Kidney (tissue), 14 donors: ENCODE measurements around the gene MAN1A1. TPM values are rescaled to one million over a fixed set of nuclear protein-coding genes. Genes with fewer than 3 reads are reported as not detected.

Source experiments
- DNase-seq, 5 donors: peaks; one replicate each; pipeline ENCODE4 v3.0.0-alpha.2; 2013 to 2020
- FAIRE-seq: peaks from 2 replicates; lab custom pipeline; 2012; peaks lifted over from hg19 to GRCh38; lab: Jason Lieb, UNC
- H3K27ac ChIP-seq, 2 donors: one replicate each; pipeline ENCODE4 v1.7.0; 2013; ENCODE audit warnings: low read depth in 2 of 2, low read length in 2 of 2, inconsistent platforms in 1 of 2
- H3K27me3 ChIP-seq: one replicate; pipeline ENCODE4 v1.7.1; 2013; ENCODE audit warnings: low read length, inconsistent platforms; ENCODE audit not compliant: control insufficient read depth, insufficient read depth
- H3K36me3 ChIP-seq, 3 donors: one replicate each; pipeline versions ENCODE4 v1.7.0 to v1.7.1; 2013; ENCODE audit warnings: low read length in 3 of 3, control low read depth in 1 of 3, inconsistent platforms in 1 of 3; ENCODE audit not compliant: insufficient read depth in 3 of 3, control insufficient read depth in 2 of 3
- H3K4me1 ChIP-seq, 3 donors: one replicate each; pipeline versions ENCODE4 v1.7.0 to v1.7.1; 2013; ENCODE audit warnings: low read length in 3 of 3, inconsistent platforms in 1 of 3, low read depth in 1 of 3; ENCODE audit not compliant: control insufficient read depth in 2 of 3, insufficient read depth in 2 of 3
- H3K4me3 ChIP-seq, 3 donors: one replicate each; pipeline versions ENCODE4 v1.7.0 to v1.8.1; 2013; ENCODE audit warnings: low read length in 3 of 3, control low read depth in 1 of 3, inconsistent platforms in 1 of 3
- H3K9ac ChIP-seq, 3 donors: one replicate each; pipeline versions ENCODE4 v1.7.0 to v1.7.1; 2013; ENCODE audit warnings: low read length in 3 of 3, control low read depth in 1 of 3, inconsistent platforms in 1 of 3
- H3K9me3 ChIP-seq, 3 donors: one replicate each; pipeline versions ENCODE4 v1.7.0 to v1.7.1; 2013; ENCODE audit warnings: low read length in 3 of 3, control low read depth in 1 of 3, inconsistent platforms in 1 of 3; ENCODE audit not compliant: control insufficient read depth in 2 of 3, insufficient read depth in 1 of 3
- intact Hi-C: fragments of 100-400 bp; cut with DNase I; formaldehyde crosslinking; loops from one replicate; pipeline ENCODE4 v1.11.1; 2022
- polyA plus RNA-seq: library from polyadenylated mRNA; stranded (reverse); fragments of 350-450 nt; fragmentation: Illumina TruSeq; extraction: RNeasy Lipid Tissue Mini Kit (QIAGEN cat#74804); gene quantifications from one replicate; pipeline ENCODE4 v1.2.3, GENCODE V29; 2014; ENCODE audit warnings: low read depth, low replicate concordance; ENCODE audit not compliant: insufficient read depth
- total RNA-seq: library from RNA; stranded (reverse); fragmentation: NEBNext Ultra II Directional; extraction: Animal tissue kit (Norgen Biotek cat#: 25700); gene quantifications from one replicate; pipeline ENCODE4 v1.2.1, GENCODE V29; 2021
- TF ChIP-seq, protein P1 (sequence below): IDR thresholded peaks from 3 replicates; pipeline ENCODE4 v1.5.1; 2012; ENCODE audit warnings: mild to moderate bottlenecking, moderate library complexity, borderline replicate concordance; ENCODE audit not compliant: insufficient read depth; ENCODE audit errors: extremely low read depth
- donor health status: control.
- donor health status: control.
- donor health status: control.
- donor health status: control.
- donor health status: control.
- donor health status: DM: yes; HTN: yes; CAD: no.
- donor health status: Normal renal cell carcinoma (clear cell type).

MAN1A1 gene
- total and polyA plus RNA-seq, 2 donors from 2014 or later: 30.4 to 68.5 TPM

GRCh38 chr6:119342430-119342829 is 7.1 kb downstream of the MAN1A1 start:
- no peaks in the 10 kb centered on the region for H3K9me3 ChIP-seq
- FAIRE-seq (no peak), DNase-seq (no peak)
- peaks cover 0 to 3% (median 3%) of the 10 kb centered on the region in 3 donors for H3K36me3 ChIP-seq
- no peak overlapping the region for H3K9ac ChIP-seq
- H3K27ac ChIP-seq: no peak overlapping the region
- peaks cover 0 to 13% (median 11%) of the 10 kb centered on the region in 3 donors for H3K4me1 ChIP-seq
- H3K4me3 ChIP-seq: no peak overlapping the region
- intact Hi-C loops: no loop called here
- TF ChIP-seq, protein P1, sequence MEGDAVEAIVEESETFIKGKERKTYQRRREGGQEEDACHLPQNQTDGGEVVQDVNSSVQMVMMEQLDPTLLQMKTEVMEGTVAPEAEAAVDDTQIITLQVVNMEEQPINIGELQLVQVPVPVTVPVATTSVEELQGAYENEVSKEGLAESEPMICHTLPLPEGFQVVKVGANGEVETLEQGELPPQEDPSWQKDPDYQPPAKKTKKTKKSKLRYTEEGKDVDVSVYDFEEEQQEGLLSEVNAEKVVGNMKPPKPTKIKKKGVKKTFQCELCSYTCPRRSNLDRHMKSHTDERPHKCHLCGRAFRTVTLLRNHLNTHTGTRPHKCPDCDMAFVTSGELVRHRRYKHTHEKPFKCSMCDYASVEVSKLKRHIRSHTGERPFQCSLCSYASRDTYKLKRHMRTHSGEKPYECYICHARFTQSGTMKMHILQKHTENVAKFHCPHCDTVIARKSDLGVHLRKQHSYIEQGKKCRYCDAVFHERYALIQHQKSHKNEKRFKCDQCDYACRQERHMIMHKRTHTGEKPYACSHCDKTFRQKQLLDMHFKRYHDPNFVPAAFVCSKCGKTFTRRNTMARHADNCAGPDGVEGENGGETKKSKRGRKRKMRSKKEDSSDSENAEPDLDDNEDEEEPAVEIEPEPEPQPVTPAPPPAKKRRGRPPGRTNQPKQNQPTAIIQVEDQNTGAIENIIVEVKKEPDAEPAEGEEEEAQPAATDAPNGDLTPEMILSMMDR: no peak
- H3K27me3 ChIP-seq: no peaks in the 10 kb centered on the region

DNA sequence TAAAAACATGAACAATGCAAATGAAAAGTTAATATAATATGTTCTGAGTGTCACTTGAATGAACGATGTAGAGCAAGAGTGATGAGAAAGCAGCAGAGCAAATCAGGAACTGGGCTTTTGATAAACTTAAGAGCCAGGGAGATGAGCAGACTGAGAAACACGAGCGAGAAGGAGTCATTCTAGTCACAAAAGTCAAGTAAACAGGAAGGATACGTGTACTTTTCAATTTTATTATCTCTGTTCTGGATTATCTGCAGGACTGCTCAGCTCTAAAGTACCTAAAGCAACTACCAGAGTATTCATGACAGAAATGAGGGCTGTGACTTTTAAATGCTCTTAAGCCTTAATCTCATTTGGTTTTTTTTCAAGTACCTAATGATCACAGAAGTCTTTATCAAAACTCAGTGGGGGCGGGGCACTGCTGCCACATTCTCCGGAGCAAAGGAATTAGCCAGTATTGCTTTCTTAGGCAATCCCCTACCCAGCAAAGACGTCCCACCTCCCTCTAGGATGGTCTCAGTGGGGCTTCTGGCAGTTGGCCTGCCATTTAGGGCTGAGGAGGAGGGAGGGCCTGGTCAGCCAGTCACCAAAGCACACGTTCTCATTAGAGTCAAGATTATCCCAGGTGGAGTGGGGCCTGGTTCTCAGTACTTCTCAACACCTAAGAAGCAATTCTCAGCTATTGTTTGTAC is 8.6 kb downstream of the MAN1A1 start:
- H3K36me3 ChIP-seq: peaks cover 0 to 4% (median 3%) of the 10 kb centered on the region in 3 donors
- TF ChIP-seq, protein P1: no peak
- H3K4me3 ChIP-seq: peak overlapping the region in 2 of 3 donors; percentile 2 to 10
- H3K9me3 ChIP-seq: no peaks in the 10 kb centered on the region
- H3K27ac ChIP-seq: peak overlapping the region in 1 of 2 donors; percentile 32
- H3K27me3 ChIP-seq: no peaks in the 10 kb centered on the region
- H3K9ac ChIP-seq: no peak overlapping the region
- no peak for FAIRE-seq
- intact Hi-C loops: no loop called here
- no peak for DNase-seq
- peaks cover 0 to 16% (median 11%) of the 10 kb centered on the region in 3 donors for H3K4me1 ChIP-seq

GRCh38 chr6:119339941-119340456 is 9.6 kb downstream of the MAN1A1 start:
- FAIRE-seq: no peak
- H3K4me1 ChIP-seq: peaks cover 0 to 16% (median 11%) of the 10 kb centered on the region in 3 donors
- H3K27ac ChIP-seq: no peak overlapping the region
- TF ChIP-seq, protein P1: no peak
- intact Hi-C loops: no loop called here
- no peaks in the 10 kb centered on the region for H3K27me3 ChIP-seq
- no peak overlapping the region for H3K9ac ChIP-seq
- no peak for DNase-seq
- no peak overlapping the region for H3K4me3 ChIP-seq
- no peaks in the 10 kb centered on the region for H3K9me3 ChIP-seq
- peaks cover 0 to 4% (median 3%) of the 10 kb centered on the region in 3 donors for H3K36me3 ChIP-seq
